GM12865 (cell line): Measurements from ENCODE around the gene NAT14.
"Not testable (repeated sequence)": the region's sequence is repeated elsewhere in the genome, so short reads cannot be mapped to it uniquely, and the experiment has no call there.

ENCODE experiments used
- DNase-seq: peaks from one replicate; pipeline ENCODE4 v3.0.0; 2010; ENCODE audit warnings: low read depth
- H3K4me3 ChIP-seq: 2 replicates; pipeline ENCODE4 v1.5.1; 2011; ENCODE audit warnings: mild to moderate bottlenecking, low read depth, low read length, control low read depth
- TF ChIP-seq, protein P1 (sequence below): IDR thresholded peaks from 2 replicates; pipeline ENCODE4 v1.5.1; 2011; ENCODE audit warnings: low read length, control low read depth, low read depth, inconsistent platforms; ENCODE audit not compliant: insufficient read depth; ENCODE audit errors: missing control alignments

NAT14 gene

DNA sequence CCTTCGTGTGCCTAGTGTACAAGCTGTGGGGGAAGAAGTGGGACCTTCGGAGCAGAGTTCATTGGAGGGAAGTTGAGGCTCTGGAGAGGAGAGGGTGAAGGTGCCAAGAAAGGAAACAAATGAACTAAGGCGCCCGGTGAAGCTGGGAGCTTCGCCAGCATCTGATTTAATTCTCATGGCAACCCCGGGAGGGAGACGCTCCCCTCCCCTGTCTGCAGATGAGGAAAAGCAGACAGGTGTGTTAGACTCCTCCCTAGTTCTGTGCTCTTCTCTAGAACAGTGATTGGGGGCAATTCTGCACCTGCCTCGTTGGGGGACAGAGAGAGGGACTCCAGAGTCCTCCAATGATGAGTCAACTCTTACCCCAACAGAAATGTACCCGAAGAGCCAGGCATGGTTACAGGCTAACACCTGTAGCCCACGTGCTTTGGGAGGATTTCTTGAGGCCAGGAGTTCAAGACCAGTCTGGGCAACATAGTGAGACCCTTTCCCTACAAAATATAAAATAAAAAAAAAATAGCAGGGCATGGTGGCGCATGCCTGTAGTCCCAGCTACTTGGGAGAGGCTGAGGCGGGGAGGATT lies 7.5 kb downstream of the NAT14 start:
- H3K4me3 ChIP-seq, result no peak overlapping the region
- TF ChIP-seq, protein P1, sequence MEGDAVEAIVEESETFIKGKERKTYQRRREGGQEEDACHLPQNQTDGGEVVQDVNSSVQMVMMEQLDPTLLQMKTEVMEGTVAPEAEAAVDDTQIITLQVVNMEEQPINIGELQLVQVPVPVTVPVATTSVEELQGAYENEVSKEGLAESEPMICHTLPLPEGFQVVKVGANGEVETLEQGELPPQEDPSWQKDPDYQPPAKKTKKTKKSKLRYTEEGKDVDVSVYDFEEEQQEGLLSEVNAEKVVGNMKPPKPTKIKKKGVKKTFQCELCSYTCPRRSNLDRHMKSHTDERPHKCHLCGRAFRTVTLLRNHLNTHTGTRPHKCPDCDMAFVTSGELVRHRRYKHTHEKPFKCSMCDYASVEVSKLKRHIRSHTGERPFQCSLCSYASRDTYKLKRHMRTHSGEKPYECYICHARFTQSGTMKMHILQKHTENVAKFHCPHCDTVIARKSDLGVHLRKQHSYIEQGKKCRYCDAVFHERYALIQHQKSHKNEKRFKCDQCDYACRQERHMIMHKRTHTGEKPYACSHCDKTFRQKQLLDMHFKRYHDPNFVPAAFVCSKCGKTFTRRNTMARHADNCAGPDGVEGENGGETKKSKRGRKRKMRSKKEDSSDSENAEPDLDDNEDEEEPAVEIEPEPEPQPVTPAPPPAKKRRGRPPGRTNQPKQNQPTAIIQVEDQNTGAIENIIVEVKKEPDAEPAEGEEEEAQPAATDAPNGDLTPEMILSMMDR, result no peak
- no peak for DNase-seq

DNA sequence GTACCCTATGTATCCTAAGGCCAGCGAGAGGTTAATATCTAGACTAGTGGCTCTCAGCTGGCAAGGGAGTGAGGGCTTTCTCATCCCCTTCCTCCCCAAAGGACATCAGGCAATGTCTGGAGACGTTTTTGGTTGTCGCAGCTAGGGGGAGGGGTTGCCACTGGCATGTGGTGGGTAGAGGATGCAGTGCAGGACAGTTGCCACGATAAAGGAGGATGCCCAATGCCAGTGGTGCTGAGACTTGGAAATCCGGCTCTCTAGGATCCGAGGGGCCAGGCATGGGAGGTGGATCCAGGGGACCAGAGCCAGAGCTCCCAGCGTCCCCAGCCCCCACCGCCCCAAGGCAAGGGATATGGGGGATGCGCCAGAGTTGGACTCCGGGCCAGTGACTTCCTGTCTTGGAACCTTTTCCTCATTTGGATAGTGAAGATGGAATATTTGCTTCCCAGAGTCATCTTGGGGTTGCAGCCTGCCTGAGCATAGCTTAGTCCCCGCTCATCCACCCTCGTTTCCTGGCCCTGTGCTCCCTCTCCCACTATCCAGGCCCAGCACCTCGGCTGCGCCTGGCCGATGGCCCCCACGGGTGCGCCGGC lies 8.2 kb downstream of the NAT14 start:
- DNase-seq, result no peak
- H3K4me3 ChIP-seq, result no peak overlapping the region

DNA sequence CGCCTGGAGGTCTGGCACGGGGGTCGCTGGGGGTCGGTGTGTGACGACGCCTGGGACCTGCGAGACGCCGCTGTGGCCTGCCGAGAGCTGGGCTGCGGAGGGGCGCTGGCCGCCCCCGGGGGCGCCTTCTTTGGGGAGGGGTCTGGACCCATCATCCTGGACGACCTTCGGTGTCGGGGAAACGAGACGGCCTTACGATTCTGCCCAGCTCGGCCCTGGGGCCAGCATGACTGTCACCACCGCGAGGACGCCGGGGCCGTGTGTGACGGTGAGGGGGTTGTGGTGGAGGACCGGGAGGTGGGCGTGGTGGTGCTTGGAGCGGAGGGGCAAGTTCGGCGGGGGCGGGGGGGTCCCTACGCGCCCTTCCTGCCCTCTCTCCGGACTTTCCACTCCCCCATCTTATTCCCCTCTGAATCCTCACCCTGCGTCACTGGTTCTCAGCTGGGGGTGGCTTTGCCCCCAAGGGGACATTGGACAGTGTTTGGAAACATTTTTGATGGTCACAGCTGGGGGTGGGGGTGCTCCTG lies 8.7 kb downstream of the NAT14 start:
- no peak for DNase-seq
- TF ChIP-seq, protein P1, result no peak
- no peak overlapping the region for H3K4me3 ChIP-seq

More for the DNA sequence above, 8.2 kb downstream of the NAT14 start:
- TF ChIP-seq, protein P1, result no peak

DNA sequence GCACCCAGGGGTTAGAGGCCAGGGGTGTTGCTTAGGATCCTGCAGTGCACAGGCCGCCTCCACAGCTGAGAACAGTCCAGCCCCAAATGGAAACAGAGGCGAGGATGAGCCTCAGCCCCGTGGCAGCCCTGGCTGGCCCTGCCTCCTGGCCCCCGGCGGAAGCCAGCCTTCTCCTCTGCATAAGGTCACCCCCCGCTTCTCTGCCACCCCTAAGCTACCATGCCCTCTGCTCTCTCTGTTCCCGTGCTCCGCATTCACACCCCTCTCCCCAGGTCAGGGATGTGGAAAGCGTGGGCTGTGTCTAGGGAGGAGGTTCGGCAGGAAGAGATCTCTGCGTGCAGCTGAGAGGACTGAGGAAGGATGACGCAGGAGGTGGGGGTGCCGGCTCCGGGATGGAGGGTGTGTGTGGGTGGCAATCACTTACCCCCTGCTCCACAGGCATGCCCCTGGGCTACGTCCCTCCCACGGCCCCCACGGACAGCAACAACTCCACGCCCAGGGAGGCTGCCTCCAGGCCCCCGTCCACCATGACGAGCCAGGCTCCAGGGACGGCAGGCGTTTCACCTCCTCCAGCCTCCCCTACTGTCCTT lies 9.3 kb downstream of the NAT14 start:
- H3K4me3 ChIP-seq, result no peak overlapping the region
- TF ChIP-seq, protein P1, result no peak
- DNase-seq, result no peak

DNA sequence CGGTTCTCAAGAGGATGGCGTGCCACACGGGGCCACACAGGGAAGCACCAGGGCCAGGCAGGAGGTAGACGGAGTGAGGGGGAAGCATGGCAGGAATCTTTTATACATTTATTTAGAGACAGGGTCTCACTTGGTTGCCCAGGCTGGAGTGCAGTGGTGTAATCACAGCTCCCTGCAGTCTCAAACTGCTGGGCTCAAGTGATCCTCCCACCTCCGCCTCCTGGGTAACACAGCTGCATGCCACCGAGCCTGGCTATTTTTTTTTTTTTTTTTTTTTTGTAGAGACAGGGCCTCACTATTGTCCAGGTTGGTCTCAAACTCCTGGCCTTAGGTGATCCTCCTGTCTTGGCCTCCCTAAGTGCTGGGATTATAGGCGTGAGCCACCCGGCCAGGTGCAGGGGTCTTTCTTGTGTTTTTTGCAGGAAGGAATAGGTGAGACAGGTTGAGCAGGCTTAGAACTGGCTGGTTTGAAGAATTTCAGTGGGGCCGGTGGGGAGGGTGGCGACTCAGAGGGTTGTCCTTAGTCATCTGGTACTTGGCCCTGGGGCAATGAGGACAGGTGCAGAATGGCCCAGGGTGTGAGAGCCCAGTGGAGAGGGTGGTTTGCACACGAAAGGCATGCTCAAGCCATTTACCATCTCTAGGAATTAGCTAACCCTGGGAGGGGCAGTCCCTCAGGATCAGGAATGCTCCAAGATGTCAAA lies 10.8 kb downstream of the NAT14 start:
- TF ChIP-seq, protein P1, result no peak
- H3K4me3 ChIP-seq, result no peak overlapping the region
- DNase-seq, result no peak

DNA sequence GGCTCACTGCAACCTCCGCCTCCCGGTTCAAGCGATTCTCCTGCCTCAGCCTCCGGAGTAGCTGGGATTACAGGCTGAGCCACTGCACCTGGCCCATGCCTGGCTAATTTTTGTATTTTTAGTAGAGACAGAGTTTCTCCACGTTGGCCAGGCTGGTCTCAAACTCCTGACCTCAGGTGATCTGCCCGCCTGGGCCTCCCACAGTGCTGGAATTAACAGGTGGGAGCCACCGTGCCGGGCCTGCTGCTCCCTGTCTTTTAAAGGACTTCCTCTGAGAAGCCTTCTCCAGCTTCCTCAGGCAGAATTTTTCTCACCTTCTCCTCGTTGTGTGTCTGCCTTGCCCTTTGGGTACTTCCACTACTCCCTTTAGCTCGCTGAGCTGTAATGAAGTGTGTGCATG lies 11.8 kb downstream of the NAT14 start:
- not testable (repeated sequence) for DNase-seq, H3K4me3 ChIP-seq

DNA sequence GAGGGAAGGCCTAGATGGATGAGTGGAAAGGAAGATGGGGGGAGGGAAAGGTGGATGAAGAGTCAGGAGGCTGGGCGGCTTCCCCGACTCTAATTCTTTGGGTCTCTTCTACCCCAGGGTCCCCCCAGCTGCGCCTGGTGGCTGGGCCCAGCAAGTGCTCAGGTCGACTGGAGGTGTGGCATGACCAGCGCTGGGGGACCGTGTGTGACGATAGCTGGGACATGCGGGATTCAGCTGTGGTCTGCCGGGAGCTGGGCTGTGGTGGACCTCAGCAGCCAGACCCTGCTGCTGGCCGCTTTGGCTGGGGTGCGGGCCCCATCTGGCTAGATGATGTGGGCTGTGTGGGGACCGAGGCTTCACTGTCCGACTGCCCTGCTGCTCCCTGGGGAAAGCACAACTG lies 12.8 kb downstream of the NAT14 start:
- H3K4me3 ChIP-seq, result no peak overlapping the region
- DNase-seq, result no peak
- TF ChIP-seq, protein P1, result no peak
